ENCODE data around the gene PARD3B.

DNA sequence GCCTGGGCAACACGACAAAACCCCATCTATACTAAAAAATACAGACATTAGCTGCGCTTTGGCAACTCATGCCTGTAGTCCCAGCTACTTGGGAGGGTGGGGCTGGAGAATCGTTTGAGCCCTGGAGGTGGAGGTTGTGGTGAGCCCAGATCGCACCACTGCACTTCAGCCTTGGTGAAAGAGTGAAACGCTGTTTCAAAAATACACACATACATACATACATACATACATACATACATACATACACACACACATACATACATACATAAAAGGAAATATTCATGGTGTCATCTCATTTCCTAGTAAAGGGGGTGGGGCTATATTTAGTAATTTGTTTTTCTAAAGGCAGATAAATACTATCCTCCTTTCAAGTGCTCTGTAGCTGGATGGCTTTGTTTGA, 205.1 kb downstream of the PARD3B start:
- TF ChIP-seq, protein P1, sequence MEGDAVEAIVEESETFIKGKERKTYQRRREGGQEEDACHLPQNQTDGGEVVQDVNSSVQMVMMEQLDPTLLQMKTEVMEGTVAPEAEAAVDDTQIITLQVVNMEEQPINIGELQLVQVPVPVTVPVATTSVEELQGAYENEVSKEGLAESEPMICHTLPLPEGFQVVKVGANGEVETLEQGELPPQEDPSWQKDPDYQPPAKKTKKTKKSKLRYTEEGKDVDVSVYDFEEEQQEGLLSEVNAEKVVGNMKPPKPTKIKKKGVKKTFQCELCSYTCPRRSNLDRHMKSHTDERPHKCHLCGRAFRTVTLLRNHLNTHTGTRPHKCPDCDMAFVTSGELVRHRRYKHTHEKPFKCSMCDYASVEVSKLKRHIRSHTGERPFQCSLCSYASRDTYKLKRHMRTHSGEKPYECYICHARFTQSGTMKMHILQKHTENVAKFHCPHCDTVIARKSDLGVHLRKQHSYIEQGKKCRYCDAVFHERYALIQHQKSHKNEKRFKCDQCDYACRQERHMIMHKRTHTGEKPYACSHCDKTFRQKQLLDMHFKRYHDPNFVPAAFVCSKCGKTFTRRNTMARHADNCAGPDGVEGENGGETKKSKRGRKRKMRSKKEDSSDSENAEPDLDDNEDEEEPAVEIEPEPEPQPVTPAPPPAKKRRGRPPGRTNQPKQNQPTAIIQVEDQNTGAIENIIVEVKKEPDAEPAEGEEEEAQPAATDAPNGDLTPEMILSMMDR (IDR thresholded peaks at IDR 0.05), result no peak
- no peak for TF ChIP-seq POLR2A (IDR thresholded peaks at IDR 0.05)

Data from lower leg skin (tissue), 3 donors.